Activated naive CD8-positive, alpha-beta T cell (primary cell): ENCODE data around the gene CCBE1.

Experiments
- H3K27ac Mint-ChIP-seq: one replicate; pipeline ENCODE4 v1.8.0; 2021; ENCODE audit warnings: mixed read lengths
- H3K27me3 Mint-ChIP-seq: one replicate; pipeline ENCODE4 v1.8.0; 2021; ENCODE audit warnings: mixed read lengths
- H3K36me3 Mint-ChIP-seq: one replicate; pipeline ENCODE4 v1.8.0; 2021; ENCODE audit warnings: mixed read lengths
- H3K4me1 Mint-ChIP-seq: one replicate; pipeline ENCODE4 v1.8.0; 2021; ENCODE audit warnings: low read depth, mixed read lengths
- H3K4me3 Mint-ChIP-seq: one replicate; pipeline ENCODE4 v1.8.0; 2021; ENCODE audit warnings: mild to moderate bottlenecking, mixed read lengths
- H3K9me3 Mint-ChIP-seq: one replicate; pipeline ENCODE4 v1.8.0; 2021; ENCODE audit warnings: low read depth, mixed read lengths

Gene CCBE1

GRCh38 chr18:59387687-59388565 is 309.3 kb downstream of the CCBE1 start:
- no peak overlapping the region for H3K4me3 Mint-ChIP-seq

GRCh38 chr18:59386909-59387686 is 310.1 kb downstream of the CCBE1 start:
- H3K9me3 Mint-ChIP-seq: no peaks in the 10 kb centered on the region
- peaks cover 4% of the 10 kb centered on the region for H3K27me3 Mint-ChIP-seq
- H3K36me3 Mint-ChIP-seq: no peaks in the 10 kb centered on the region
- no peak overlapping the region for H3K4me3 Mint-ChIP-seq
- no peak overlapping the region for H3K27ac Mint-ChIP-seq
- no peaks in the 10 kb centered on the region for H3K4me1 Mint-ChIP-seq

More at GRCh38 chr18:59387687-59388565, 309.3 kb downstream of the CCBE1 start:
- H3K9me3 Mint-ChIP-seq: no peaks in the 10 kb centered on the region
- peaks cover 10% of the 10 kb centered on the region for H3K27me3 Mint-ChIP-seq
- no peak overlapping the region for H3K27ac Mint-ChIP-seq
- no peaks in the 10 kb centered on the region for H3K36me3 Mint-ChIP-seq
- H3K4me1 Mint-ChIP-seq: no peaks in the 10 kb centered on the region

- Mint-ChIP-seq H3K4me1 (no peaks in the 10 kb centered on the region), H3K36me3 (no peaks in the 10 kb centered on the region), H3K27ac (no peak overlapping the region), H3K4me3 (no peak overlapping the region), H3K27me3 (peaks cover 7% of the 10 kb centered on the region), H3K9me3 (no peaks in the 10 kb centered on the region)
Observed at GRCh38 chr18:59385191-59385590, 312.0 kb downstream of the CCBE1 start.

GRCh38 chr18:59383851-59384250 is 313.4 kb downstream of the CCBE1 start:
- no peaks in the 10 kb centered on the region for H3K9me3 Mint-ChIP-seq
- no peaks in the 10 kb centered on the region for H3K4me1 Mint-ChIP-seq
- no peak overlapping the region for H3K27ac Mint-ChIP-seq
- no peak overlapping the region for H3K4me3 Mint-ChIP-seq
- H3K36me3 Mint-ChIP-seq: no peaks in the 10 kb centered on the region
- peaks cover 11% of the 10 kb centered on the region for H3K27me3 Mint-ChIP-seq

GRCh38 chr18:59382383-59382782 is 314.8 kb downstream of the CCBE1 start:
- Mint-ChIP-seq H3K9me3 (no peaks in the 10 kb centered on the region), H3K27me3 (peaks cover 11% of the 10 kb centered on the region), H3K4me3 (no peak overlapping the region), H3K27ac (no peak overlapping the region), H3K4me1 (peaks cover 5% of the 10 kb centered on the region), H3K36me3 (no peaks in the 10 kb centered on the region)

GRCh38 chr18:59381949-59382348 is 315.3 kb downstream of the CCBE1 start:
- no peak overlapping the region for H3K27ac Mint-ChIP-seq
- no peaks in the 10 kb centered on the region for H3K9me3 Mint-ChIP-seq
- peaks cover 11% of the 10 kb centered on the region for H3K27me3 Mint-ChIP-seq
- no peaks in the 10 kb centered on the region for H3K36me3 Mint-ChIP-seq
- H3K4me3 Mint-ChIP-seq: no peak overlapping the region
- H3K4me1 Mint-ChIP-seq: peaks cover 5% of the 10 kb centered on the region
